Measurements from ENCODE around the gene GPATCH3.

DNA sequence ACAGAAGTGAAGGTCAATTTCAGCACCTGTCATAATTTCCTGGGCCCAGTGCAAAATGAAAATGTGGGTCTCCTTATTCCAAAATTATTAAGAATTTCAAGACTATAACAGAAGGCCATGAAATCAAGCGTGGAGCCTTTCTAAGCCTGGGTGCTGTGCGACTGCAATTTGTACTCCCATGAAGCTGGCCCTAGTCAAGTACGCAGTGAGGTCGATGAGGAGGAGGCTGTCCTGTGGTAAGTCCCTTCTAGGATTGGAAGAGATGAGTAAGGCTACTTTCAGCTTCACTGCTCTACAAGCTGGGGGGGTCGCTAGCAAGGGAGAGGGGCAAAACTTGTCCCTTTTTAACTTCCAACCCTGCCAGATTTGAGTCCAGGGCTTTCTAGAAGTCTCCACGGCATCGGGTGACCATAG, 20.9 kb upstream of the GPATCH3 start:
- TF ChIP-seq EZH2phosphoT487 (IDR thresholded peaks at IDR 0.05; ENCODE audit: insufficient read depth, low read depth) (no peak), EZH2 (IDR thresholded peaks at IDR 0.05; ENCODE audit: insufficient read depth, poor library complexity, severe bottlenecking) (no peak)

Measured in GM23248 (cell line).